ENCODE results near the gene ZSWIM5. TPM values are rescaled to one million over a fixed set of nuclear protein-coding genes. Genes with fewer than 3 reads are reported as not detected.

ZSWIM5 gene
- total RNA-seq, 1 experiment from 2014 or later, result 7.9 TPM

GRCh38 chr1:45123358-45123757, 83.0 kb downstream of the ZSWIM5 start:
- DNase-seq (ENCODE audit: low read depth, low spot score) (no peak), ATAC-seq (no peak)
- no peak for TF ChIP-seq POLR2AphosphoS5 (IDR thresholded peaks at IDR 0.05; ENCODE audit: low read depth, low read length)
- no peak for TF ChIP-seq TCF7L2 (IDR thresholded peaks at IDR 0.05; ENCODE audit: low read depth, low read length)
- TF ChIP-seq, protein P1, sequence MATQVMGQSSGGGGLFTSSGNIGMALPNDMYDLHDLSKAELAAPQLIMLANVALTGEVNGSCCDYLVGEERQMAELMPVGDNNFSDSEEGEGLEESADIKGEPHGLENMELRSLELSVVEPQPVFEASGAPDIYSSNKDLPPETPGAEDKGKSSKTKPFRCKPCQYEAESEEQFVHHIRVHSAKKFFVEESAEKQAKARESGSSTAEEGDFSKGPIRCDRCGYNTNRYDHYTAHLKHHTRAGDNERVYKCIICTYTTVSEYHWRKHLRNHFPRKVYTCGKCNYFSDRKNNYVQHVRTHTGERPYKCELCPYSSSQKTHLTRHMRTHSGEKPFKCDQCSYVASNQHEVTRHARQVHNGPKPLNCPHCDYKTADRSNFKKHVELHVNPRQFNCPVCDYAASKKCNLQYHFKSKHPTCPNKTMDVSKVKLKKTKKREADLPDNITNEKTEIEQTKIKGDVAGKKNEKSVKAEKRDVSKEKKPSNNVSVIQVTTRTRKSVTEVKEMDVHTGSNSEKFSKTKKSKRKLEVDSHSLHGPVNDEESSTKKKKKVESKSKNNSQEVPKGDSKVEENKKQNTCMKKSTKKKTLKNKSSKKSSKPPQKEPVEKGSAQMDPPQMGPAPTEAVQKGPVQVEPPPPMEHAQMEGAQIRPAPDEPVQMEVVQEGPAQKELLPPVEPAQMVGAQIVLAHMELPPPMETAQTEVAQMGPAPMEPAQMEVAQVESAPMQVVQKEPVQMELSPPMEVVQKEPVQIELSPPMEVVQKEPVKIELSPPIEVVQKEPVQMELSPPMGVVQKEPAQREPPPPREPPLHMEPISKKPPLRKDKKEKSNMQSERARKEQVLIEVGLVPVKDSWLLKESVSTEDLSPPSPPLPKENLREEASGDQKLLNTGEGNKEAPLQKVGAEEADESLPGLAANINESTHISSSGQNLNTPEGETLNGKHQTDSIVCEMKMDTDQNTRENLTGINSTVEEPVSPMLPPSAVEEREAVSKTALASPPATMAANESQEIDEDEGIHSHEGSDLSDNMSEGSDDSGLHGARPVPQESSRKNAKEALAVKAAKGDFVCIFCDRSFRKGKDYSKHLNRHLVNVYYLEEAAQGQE (IDR thresholded peaks at IDR 0.05; ENCODE audit: insufficient read depth in 1 of 2, low read depth in 2 of 2, low read length in 1 of 2), result no peak
- Histone ChIP-seq H3K27me3 (ENCODE audit: control insufficient read depth, insufficient read depth, low read length) (no peaks in the 10 kb centered on the region), H3K4me3 (ENCODE audit: low read depth in 2 of 2, low read length in 2 of 2) (no peak overlapping the region), H3K27ac (ENCODE audit: low read length) (no peak overlapping the region), H3K9me3 (ENCODE audit: control insufficient read depth, insufficient read depth, low read depth, low read length) (no peaks in the 10 kb centered on the region), H3K4me1 (ENCODE audit: control insufficient read depth, insufficient read depth, low read length) (no peaks in the 10 kb centered on the region), H3K36me3 (ENCODE audit: control insufficient read depth, insufficient read depth, low read length) (no peaks in the 10 kb centered on the region)
- in situ Hi-C loops (cut with HindIII; ENCODE audit: low pct_unique_long_range_greater_than_20kb, low sequenced_read_pairs), result no loop called here
- ChIA-PET POLR2A (interaction anchor here (0.6 kb wide), 1 partner anchor 38 kb away, joined by 9 read pairs; no protein-coding TSS in a partner anchor), CTCF (no interaction called here)
- BruUV-seq (replicated peaks), result no TSS peak
- intact Hi-C loops (cut with micrococcal nuclease; ENCODE audit: unreplicated experiment), result no loop called here

GRCh38 chr1:45122724-45123123, 83.7 kb downstream of the ZSWIM5 start:
- Histone ChIP-seq H3K27me3 (ENCODE audit: control insufficient read depth, insufficient read depth, low read length) (no peaks in the 10 kb centered on the region), H3K9me3 (ENCODE audit: control insufficient read depth, insufficient read depth, low read depth, low read length) (no peaks in the 10 kb centered on the region), H3K27ac (ENCODE audit: low read length) (no peak overlapping the region), H3K36me3 (ENCODE audit: control insufficient read depth, insufficient read depth, low read length) (no peaks in the 10 kb centered on the region), H3K4me1 (ENCODE audit: control insufficient read depth, insufficient read depth, low read length) (no peaks in the 10 kb centered on the region), H3K4me3 (ENCODE audit: low read depth in 2 of 2, low read length in 2 of 2) (no peak overlapping the region)
- in situ Hi-C loops (cut with HindIII; ENCODE audit: low pct_unique_long_range_greater_than_20kb, low sequenced_read_pairs), result no loop called here
- no TSS peak for BruUV-seq (replicated peaks)
- DNase-seq (ENCODE audit: low read depth, low spot score), result no peak
- TF ChIP-seq POLR2AphosphoS5 (IDR thresholded peaks at IDR 0.05; ENCODE audit: low read depth, low read length), result no peak
- no peak for TF ChIP-seq TCF7L2 (IDR thresholded peaks at IDR 0.05; ENCODE audit: low read depth, low read length)
- TF ChIP-seq, protein P1 (IDR thresholded peaks at IDR 0.05; ENCODE audit: insufficient read depth in 1 of 2, low read depth in 2 of 2, low read length in 1 of 2), result no peak
- TF ChIP-seq, protein P2, sequence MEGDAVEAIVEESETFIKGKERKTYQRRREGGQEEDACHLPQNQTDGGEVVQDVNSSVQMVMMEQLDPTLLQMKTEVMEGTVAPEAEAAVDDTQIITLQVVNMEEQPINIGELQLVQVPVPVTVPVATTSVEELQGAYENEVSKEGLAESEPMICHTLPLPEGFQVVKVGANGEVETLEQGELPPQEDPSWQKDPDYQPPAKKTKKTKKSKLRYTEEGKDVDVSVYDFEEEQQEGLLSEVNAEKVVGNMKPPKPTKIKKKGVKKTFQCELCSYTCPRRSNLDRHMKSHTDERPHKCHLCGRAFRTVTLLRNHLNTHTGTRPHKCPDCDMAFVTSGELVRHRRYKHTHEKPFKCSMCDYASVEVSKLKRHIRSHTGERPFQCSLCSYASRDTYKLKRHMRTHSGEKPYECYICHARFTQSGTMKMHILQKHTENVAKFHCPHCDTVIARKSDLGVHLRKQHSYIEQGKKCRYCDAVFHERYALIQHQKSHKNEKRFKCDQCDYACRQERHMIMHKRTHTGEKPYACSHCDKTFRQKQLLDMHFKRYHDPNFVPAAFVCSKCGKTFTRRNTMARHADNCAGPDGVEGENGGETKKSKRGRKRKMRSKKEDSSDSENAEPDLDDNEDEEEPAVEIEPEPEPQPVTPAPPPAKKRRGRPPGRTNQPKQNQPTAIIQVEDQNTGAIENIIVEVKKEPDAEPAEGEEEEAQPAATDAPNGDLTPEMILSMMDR (IDR thresholded peaks at IDR 0.05), result no peak
- TF ChIP-seq SIN3A (IDR thresholded peaks at IDR 0.05; ENCODE audit: borderline replicate concordance, insufficient read depth, low read depth, low read length), result no peak
- ChIA-PET POLR2A (interaction anchor here (0.6 kb wide), 1 partner anchor 37 kb away, joined by 9 read pairs; no protein-coding TSS in a partner anchor), CTCF (no interaction called here)
- intact Hi-C loops (cut with micrococcal nuclease; ENCODE audit: unreplicated experiment), result no loop called here
- no peak for ATAC-seq
